LNCAP (cell line): Measurements from ENCODE around the gene CEMIP.

ENCODE experiments used
- TF ChIP-seq, protein P1 (sequence below): fragments of 450-650 bp; IDR thresholded peaks from 2 replicates; pipeline ENCODE4 v1.5.1; 2017; ENCODE audit warnings: mild to moderate bottlenecking

CEMIP gene

DNA sequence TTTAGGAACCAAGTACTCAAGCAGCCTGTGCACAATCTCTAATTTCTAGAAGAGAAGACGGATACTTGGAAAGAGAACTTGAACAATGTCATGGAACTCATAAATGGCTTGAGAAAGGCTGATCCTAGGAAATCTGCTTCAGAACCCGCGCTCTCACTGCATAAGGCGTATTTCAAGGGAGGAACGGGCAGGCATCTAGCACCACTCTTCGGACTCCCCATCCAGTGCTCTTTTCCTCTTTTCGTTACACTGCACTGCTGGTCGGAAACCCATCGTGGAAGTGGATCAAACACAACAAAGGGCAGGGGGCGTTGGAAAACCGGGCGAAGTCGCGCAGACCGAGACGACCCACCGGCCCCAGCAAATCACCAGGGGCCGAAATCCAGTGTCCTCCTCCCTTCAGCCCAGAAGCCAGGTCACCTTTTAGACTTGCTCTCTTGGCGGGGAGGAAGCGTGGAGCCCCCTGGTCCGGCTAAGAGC is 221.0 kb downstream of the CEMIP start:
- TF ChIP-seq, protein P1, sequence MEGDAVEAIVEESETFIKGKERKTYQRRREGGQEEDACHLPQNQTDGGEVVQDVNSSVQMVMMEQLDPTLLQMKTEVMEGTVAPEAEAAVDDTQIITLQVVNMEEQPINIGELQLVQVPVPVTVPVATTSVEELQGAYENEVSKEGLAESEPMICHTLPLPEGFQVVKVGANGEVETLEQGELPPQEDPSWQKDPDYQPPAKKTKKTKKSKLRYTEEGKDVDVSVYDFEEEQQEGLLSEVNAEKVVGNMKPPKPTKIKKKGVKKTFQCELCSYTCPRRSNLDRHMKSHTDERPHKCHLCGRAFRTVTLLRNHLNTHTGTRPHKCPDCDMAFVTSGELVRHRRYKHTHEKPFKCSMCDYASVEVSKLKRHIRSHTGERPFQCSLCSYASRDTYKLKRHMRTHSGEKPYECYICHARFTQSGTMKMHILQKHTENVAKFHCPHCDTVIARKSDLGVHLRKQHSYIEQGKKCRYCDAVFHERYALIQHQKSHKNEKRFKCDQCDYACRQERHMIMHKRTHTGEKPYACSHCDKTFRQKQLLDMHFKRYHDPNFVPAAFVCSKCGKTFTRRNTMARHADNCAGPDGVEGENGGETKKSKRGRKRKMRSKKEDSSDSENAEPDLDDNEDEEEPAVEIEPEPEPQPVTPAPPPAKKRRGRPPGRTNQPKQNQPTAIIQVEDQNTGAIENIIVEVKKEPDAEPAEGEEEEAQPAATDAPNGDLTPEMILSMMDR = no peak

DNA sequence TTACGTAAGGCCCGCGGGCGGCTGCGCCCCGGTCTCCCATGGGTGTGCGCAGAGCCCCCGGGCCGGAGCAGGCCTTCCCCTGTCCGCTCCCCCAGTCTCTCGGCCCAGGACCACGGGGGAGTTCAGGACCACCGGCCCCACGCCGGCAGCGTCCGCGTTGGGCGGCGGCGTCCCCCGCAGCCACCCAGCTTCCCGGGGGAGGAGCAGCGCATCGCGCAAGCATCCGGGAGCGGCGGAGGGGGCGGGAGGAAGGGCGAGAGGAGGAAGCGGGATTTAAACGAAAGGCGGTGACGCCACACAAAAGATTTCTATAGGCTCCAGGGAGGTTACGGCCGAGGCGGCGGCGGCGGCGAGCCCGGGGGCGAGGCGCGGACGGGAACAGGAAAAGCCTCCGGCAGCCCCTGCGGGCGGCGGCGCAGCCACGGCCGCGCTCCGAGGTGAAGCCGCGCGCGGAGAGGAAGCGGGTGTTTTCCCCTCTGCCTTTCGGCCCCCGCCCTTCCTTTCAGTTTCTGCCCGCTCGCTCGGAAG is 221.5 kb downstream of the CEMIP start, which contains the start of gene TLNRD1:
Gene TLNRD1 (plus strand): TSS at position 300 of the 528 bp plus-strand sequence. CDS start 1,349 bp downstream, outside the sequence.
- TF ChIP-seq, protein P1 = no peak
